A549 treated with CpdA at 1 μM for 4 hours (cell line): ENCODE data around the gene RBX1. TPM values are rescaled to one million over a fixed set of nuclear protein-coding genes. Genes with fewer than 3 reads are reported as not detected.

ENCODE experiments used
- total RNA-seq: library from RNA; stranded (reverse); fragments of 200-300 nt; extraction: Qiagen RNA extraction; gene quantifications from 5 replicates; pipeline ENCODE4 v1.2.3, GENCODE V29; 2022; ENCODE audit warnings: low read depth

Gene RBX1
- total RNA-seq: 50.5 to 55.1 TPM (median 54.3 TPM) in 5 replicates

GRCh38 chr22:40950962-40951794 lies at the start of gene RBX1:
RBX1 (plus strand) TSS chr22:40951378; CDS start chr22:40951399, 21 bp downstream.

Other genes starting within 250 kb of the RBX1 start
- gene SLC25A17, start 132.0 kb upstream of the RBX1 start, total RNA-seq: 22.2 to 25.0 TPM (median 23.0 TPM) in 5 replicates
- gene ST13, start 94.7 kb upstream of the RBX1 start, total RNA-seq: 158 to 177 TPM (median 163 TPM) in 5 replicates
- gene XPNPEP3, start 94.2 kb upstream of the RBX1 start, total RNA-seq: 7.0 to 10.0 TPM (median 8.3 TPM) in 5 replicates
- not detected in 5 replicates for gene DNAJB7, start 89.3 kb upstream of the RBX1 start, total RNA-seq
- 18.2 to 29.9 TPM (median 19.9 TPM) in 5 replicates for gene EP300, start 141.2 kb downstream of the RBX1 start, total RNA-seq